Gastrocnemius medialis (tissue), 4 donors: ENCODE measurements around the gene EPHB4. TPM values are rescaled to one million over a fixed set of nuclear protein-coding genes. Genes with fewer than 3 reads are reported as not detected.

Source experiments
- ATAC-seq, 2 donors: fragments of 150-250 bp; one replicate each; pipeline ENCODE4 v1.9.1; 2016
- DNase-seq, 2 donors: peaks; one replicate each; pipeline ENCODE4 v3.0.0-alpha.2; 2019
- H3K27ac ChIP-seq, 4 donors: fragments of 200-600 bp; sonication (generic); 1 replicate in 1 of 4; 2 replicates in 3 of 4; pipeline ENCODE4 v1.5.1; 2016 to 2018; ENCODE audit warnings: mild to moderate bottlenecking in 2 of 4, moderate library complexity in 1 of 4
- H3K27me3 ChIP-seq, 3 donors: fragments of 200-600 bp; sonication (generic) in 2 of 3; 1 replicate in 1 of 3; 2 replicates in 2 of 3; pipeline versions ENCODE4 v1.5.1 to v1.6.0; 2016 to 2019; ENCODE audit warnings: mild to moderate bottlenecking in 1 of 3, moderate library complexity in 1 of 3
- H3K36me3 ChIP-seq, 2 donors: fragments of 200-600 bp; sonication (generic) in 1 of 2; one replicate each; pipeline ENCODE4 v1.5.1; 2017 to 2018
- H3K4me1 ChIP-seq, 2 donors: fragments of 200-600 bp; sonication (generic) in 1 of 2; one replicate each; pipeline ENCODE4 v1.5.1; 2016 to 2017; ENCODE audit warnings: mild to moderate bottlenecking in 2 of 2
- H3K4me3 ChIP-seq, 4 donors: fragments of 200-600 bp; sonication (generic) in 3 of 4; 1 replicate in 1 of 4; 2 replicates in 3 of 4; pipeline ENCODE4 v1.5.1; 2016 to 2019; ENCODE audit warnings: mild to moderate bottlenecking in 2 of 4
- H3K9me3 ChIP-seq, 3 donors: fragments of 200-600 bp; sonication (generic) in 2 of 3; 1 replicate in 1 of 3; 2 replicates in 2 of 3; pipeline ENCODE4 v1.5.1; 2016 to 2019
- POLR2A ChIP-seq, 2 donors: fragments of 450-650 bp; IDR thresholded peaks; one replicate each; pipeline ENCODE4 v1.6.1; 2017; ENCODE audit warnings: antibody characterized with exemption in 2 of 2, mild to moderate bottlenecking in 2 of 2, moderate library complexity in 2 of 2
- in situ Hi-C, 4 donors: fragments of 200-750 bp; cut with MboI; loops; one replicate each; pipeline versions ENCODE4 v1.15.0 to v1.8.0; 2017; ENCODE audit warnings: low sequenced_read_pairs in 4 of 4
- intact Hi-C: fragments of 100-400 bp; cut with DNase I; formaldehyde crosslinking; loops from one replicate; pipeline ENCODE4 v1.15.1; 2023; ENCODE audit warnings: low total_unique reads
- total RNA-seq, 4 donors: library from RNA; depleted of rRNA; stranded (reverse); fragments of >200 nt; gene quantifications; one replicate each; pipeline versions ENCODE4 v1.1.0 to v1.2.3, GENCODE V29; 2016
- TF ChIP-seq, protein P1 (sequence below), 5 experiments: fragments of 450-650 bp in 3 of 5; fragments of 200-600 bp in 2 of 5; sonication (generic) in 2 of 5; IDR thresholded peaks in 4 of 5; conservative IDR thresholded peaks in 1 of 5; 1 replicate in 4 of 5; 2 replicates in 1 of 5; pipeline ENCODE4 v1.5.1; 2016 to 2019; ENCODE audit warnings: antibody characterized with exemption in 5 of 5, mild to moderate bottlenecking in 3 of 5, moderate library complexity in 3 of 5

The EPHB4 gene
- total RNA-seq, 4 donors from 2014 or later = 6.3 to 16.2 (median 12.3) TPM

DNA sequence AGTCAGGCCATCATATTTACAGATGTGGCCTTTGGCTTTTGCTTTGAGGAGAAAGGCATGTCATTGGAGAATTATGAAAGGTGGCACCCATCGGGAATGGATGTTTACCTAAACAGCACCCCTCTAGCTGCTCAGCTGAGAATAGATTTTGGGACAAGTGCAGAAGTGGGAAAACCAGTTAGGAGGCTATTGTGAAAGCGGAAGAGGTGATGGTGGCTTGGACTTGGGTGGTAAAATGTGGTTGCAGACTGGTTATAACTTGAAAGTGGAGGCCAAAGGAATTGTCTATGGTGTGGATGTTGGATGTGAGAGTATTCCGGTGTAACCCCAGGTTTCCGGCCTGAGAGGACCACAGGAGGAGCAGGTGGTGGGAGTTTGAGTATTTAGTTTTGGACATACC, 20.0 kb upstream of the EPHB4 start:
- Histone ChIP-seq H3K9me3 (no peaks in the 10 kb centered on the region), H3K36me3 (no peaks in the 10 kb centered on the region), H3K4me3 (no peak overlapping the region), H3K27me3 (no peaks in the 10 kb centered on the region), H3K27ac (no peak overlapping the region), H3K4me1 (peaks cover 7% of the 10 kb centered on the region in 2 donors)
- intact Hi-C loops (no loop called here), in situ Hi-C loops (no loop called here)
- no peak for DNase-seq
- no peak for ATAC-seq
- TF ChIP-seq, protein P1, sequence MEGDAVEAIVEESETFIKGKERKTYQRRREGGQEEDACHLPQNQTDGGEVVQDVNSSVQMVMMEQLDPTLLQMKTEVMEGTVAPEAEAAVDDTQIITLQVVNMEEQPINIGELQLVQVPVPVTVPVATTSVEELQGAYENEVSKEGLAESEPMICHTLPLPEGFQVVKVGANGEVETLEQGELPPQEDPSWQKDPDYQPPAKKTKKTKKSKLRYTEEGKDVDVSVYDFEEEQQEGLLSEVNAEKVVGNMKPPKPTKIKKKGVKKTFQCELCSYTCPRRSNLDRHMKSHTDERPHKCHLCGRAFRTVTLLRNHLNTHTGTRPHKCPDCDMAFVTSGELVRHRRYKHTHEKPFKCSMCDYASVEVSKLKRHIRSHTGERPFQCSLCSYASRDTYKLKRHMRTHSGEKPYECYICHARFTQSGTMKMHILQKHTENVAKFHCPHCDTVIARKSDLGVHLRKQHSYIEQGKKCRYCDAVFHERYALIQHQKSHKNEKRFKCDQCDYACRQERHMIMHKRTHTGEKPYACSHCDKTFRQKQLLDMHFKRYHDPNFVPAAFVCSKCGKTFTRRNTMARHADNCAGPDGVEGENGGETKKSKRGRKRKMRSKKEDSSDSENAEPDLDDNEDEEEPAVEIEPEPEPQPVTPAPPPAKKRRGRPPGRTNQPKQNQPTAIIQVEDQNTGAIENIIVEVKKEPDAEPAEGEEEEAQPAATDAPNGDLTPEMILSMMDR (IDR thresholded peaks at IDR 0.05 in 4 of 5, conservative IDR thresholded peaks at IDR 0.05 in 1 of 5) = no peak
- no peak for TF ChIP-seq POLR2A (IDR thresholded peaks at IDR 0.05)

DNA sequence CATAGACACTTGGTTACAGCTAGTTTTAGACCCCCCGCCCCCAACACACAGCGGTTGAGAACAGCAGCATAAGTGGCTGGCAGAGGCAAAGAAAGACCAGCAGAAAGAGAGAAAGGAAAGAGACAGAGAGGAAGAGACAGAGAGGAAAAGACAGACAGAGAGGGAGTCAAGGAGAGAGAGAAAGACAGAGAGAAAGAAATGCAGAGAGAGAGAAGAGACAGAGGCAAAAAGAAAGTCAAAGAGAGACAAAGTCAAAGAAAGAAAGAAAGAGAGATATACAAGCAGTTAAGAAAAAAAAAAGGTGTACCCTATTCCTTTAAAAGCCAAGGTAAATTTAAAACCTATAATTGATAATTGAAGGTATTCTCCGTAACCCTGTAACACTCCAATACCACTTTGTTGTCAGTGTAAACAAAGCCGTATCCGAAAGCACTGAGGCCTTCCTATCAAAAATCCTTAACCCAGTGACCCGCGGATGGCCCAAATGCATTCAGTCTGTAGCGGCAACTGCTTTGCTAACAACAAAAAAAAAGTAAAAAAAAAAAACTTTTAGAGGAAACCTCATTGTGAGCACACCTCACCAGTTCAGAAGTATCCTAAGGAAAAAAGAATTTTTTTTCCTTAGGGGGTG, 13.3 kb upstream of the EPHB4 start:
- DNase-seq (no peak), ATAC-seq (no peak)
- TF ChIP-seq POLR2A (IDR thresholded peaks at IDR 0.05) = no peak
- TF ChIP-seq, protein P1 (IDR thresholded peaks at IDR 0.05 in 4 of 5, conservative IDR thresholded peaks at IDR 0.05 in 1 of 5) = no peak
- Histone ChIP-seq H3K27me3 (no peaks in the 10 kb centered on the region), H3K4me1 (peaks cover 4 to 5% of the 10 kb centered on the region in 2 donors), H3K27ac (no peak overlapping the region), H3K4me3 (no peak overlapping the region), H3K9me3 (no peaks in the 10 kb centered on the region), H3K36me3 (no peaks in the 10 kb centered on the region)
- in situ Hi-C loops (no loop called here), intact Hi-C loops (no loop called here)

DNA sequence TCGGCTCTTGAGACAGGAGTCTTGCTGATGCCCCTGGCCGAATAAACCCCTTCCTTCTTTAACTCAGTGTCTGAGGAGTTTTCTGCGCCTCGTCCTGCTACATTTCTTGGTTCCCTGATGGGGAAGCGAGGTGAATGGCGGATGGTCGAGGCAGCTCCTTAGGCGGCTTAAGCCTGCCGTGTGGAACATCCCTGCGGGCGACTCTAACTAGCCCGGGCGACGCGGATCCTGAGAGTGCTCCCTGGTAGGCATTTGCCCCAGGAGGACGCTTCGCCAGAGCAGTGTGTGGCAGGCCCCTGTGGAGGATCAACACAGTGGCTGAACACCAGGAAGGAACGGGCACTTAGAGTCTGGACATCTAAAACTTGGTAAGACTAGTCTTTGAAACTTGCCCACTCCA, 12.0 kb upstream of the EPHB4 start:
- Histone ChIP-seq H3K4me3 (no peak overlapping the region), H3K4me1 (peaks cover 4 to 5% of the 10 kb centered on the region in 2 donors), H3K27ac (no peak overlapping the region), H3K9me3 (no peaks in the 10 kb centered on the region), H3K36me3 (no peaks in the 10 kb centered on the region), H3K27me3 (no peaks in the 10 kb centered on the region)
- TF ChIP-seq POLR2A (IDR thresholded peaks at IDR 0.05) = no peak
- TF ChIP-seq, protein P1 (IDR thresholded peaks at IDR 0.05 in 4 of 5, conservative IDR thresholded peaks at IDR 0.05 in 1 of 5) = no peak
- no peak for DNase-seq
- no peak for ATAC-seq
- in situ Hi-C loops = no loop called here
- intact Hi-C loops = no loop called here

DNA sequence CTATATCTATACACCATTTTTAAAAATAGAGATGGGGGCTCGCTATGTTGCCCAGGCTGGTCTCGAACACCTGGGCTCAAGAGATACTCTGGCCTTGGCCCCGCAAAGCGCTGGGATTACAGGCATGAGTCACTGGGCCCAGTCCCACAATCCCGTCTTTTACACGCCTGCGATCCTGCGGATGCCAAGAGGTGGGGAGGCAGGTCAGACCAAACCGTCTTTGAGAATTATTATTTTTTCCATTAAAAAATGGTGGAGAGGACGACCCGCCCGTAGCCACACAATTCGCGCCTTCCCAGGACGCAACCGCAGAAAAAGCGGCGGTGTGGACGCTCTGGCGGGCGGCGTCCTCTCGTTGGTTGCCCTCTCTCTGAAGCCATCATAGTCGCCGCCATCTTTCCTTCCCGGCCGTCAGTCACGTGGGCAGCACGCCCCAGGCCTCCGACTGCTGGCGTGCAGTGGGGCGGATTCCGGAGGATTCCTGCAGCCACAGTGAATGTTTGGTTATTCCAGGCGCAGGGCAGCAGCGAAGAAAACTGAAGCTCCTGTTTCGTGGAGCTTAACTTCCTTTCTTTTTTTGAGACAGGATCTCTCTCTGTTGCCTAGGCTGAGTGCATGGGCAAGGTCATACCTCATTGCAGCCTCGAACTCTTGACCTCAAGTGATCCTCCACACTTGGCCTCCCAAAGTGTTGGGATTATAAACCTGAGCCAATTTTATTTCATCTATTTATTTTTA, 9.9 kb upstream of the EPHB4 start:
- Histone ChIP-seq H3K4me3 (peak overlapping the region; percentile 58 to 62 (median 61)), H3K9me3 (no peaks in the 10 kb centered on the region), H3K27me3 (no peaks in the 10 kb centered on the region), H3K36me3 (no peaks in the 10 kb centered on the region), H3K27ac (peak overlapping the region; percentile 80 to 88 (median 82)), H3K4me1 (peaks cover 4 to 5% of the 10 kb centered on the region in 2 donors)
- ATAC-seq (peak; percentile 92 to 98), DNase-seq (peak; percentile 66 to 83)
- in situ Hi-C loops = no loop called here
- TF ChIP-seq, protein P1 (IDR thresholded peaks at IDR 0.05 in 4 of 5, conservative IDR thresholded peaks at IDR 0.05 in 1 of 5) = no peak
- peak; percentile 13 to 42 for TF ChIP-seq POLR2A (IDR thresholded peaks at IDR 0.05)
- intact Hi-C loops = no loop called here
